SK-N-MC (cell line): ENCODE data around the gene MRGPRD.

ENCODE experiments used
- EZH2 ChIP-seq: fragments of 200-600 bp; sonication (generic); IDR thresholded peaks from one replicate; pipeline ENCODE4 v1.6.1; 2017; ENCODE audit warnings: antibody characterized with exemption
- POLR2AphosphoS5 ChIP-seq: IDR thresholded peaks from 2 replicates; pipeline ENCODE4 v1.6.1; 2012; ENCODE audit warnings: mild to moderate bottlenecking, low read depth, low read length, borderline replicate concordance

GRCh38 chr11:68936676-68937620 is 43.8 kb downstream of the MRGPRD start:
- TF ChIP-seq EZH2 (no peak), POLR2AphosphoS5 (no peak)
